HG02884 (cell line): ENCODE data around the gene GNGT1.

Experiments
- ATAC-seq: cut with Tn5 transposase; IDR thresholded peaks from one replicate; pipeline ENCODE4 v1.9.1; 2021; ENCODE audit warnings: mild to moderate bottlenecking, moderate library complexity; ENCODE audit not compliant: unreplicated experiment

GNGT1 gene

DNA sequence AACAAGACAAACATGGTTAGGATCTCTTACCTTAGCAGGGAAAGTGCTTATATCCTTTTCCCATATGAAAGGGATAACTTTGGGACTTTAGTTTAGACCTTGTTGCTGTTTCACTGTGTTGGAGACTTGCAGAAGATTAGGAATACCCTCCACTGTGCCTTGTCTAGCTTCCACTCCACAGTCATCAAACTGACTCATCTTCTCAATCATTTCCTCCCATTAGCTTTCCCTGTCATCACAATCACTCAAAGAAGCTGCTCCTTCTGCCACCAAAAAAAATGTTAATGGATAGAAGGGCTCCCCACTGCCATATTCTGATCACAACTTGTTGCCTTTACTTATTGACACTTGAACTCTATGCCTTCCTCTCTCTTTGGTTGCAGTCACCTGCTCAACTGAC is 31.9 kb downstream of the GNGT1 start:
- no peak for ATAC-seq

DNA sequence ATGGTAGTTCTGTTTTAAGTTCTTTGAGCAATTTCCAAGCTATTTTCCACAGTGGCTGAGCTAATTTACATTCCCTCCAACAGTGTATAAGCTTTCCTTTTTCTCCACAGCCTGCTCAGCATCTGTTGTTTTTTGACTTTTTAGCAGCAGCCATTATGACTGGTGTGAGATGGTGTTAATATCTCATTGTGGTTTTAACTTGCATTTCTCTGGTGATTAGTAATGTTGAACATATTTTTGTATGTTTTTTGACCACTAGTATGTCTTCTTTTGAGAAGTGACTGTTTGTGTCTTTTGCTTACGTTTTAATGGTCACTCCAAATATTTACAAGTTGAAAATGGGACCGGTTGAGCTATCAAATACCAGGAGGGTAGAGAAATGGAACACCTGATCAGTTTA is 35.6 kb downstream of the GNGT1 start:
- no peak for ATAC-seq

DNA sequence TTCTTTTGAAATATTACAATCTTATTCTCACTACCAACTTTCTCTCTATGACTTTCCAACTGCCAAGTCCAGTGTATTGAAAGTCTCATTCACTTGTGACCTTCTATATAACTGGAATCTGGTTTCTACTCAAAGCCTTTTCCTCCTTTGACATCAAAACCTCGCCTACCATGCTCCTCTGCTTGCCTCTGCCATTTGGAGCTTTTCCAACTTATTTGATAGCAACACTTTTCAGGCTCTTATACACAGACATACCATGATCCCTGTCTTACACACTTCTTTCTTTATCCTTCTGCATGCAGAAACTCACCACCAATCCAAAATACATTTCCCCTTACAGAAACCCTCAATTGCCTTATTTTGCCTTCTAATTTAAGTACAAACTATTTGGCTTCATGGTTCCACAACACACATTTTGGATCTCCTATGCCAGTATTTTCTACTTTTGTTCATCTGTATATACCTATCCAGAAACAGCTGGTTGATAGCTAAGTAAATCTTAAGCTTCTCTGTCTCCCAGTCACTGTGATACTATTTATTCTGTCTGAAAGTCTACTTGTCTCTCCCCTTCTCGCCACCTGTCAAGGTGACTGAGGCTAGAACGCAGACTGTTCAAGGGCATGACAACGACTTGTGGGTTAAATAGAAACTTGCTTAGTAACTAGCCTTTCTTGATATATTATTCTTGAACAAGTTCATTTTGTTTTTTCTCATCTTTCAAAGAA is 37.6 kb downstream of the GNGT1 start:
- ATAC-seq: no peak

DNA sequence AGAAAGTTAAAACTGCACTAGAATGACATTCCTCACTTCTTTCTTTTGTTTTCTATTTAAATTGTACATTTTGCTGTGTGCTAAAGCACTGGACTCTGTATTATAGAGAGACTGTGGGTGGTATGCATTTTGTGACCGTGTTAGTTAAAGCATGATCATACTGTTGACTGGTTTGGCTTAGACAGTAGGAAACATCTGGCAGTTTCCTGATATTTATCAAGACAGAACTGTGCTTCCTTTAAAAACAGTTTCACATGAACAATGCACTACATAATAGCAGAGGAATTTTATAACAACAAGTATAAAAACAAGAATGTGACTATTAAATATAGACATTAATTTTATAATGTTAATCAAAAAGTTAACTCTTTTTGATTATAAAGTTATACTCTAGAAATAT is 38.3 kb downstream of the GNGT1 start:
- ATAC-seq: no peak

DNA sequence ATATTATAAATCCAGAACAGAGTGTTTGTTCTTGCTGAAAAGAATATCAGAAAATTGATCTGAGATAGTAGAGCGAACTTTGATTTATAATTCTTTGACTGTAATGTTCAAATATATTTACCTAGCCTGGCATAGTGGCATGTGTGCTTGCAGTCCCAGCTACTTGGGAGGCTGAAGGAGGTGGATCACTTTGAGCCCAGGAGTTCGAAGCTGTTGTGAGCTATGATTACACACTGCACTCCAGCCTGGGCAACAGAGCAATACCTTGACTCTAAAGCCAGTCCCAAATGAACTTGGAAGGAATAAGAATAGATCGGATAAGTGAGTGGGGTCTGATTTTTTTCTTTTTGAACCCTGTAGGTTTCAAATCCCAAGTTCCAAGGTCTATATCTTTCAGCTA is 38.7 kb downstream of the GNGT1 start:
- no peak for ATAC-seq

DNA sequence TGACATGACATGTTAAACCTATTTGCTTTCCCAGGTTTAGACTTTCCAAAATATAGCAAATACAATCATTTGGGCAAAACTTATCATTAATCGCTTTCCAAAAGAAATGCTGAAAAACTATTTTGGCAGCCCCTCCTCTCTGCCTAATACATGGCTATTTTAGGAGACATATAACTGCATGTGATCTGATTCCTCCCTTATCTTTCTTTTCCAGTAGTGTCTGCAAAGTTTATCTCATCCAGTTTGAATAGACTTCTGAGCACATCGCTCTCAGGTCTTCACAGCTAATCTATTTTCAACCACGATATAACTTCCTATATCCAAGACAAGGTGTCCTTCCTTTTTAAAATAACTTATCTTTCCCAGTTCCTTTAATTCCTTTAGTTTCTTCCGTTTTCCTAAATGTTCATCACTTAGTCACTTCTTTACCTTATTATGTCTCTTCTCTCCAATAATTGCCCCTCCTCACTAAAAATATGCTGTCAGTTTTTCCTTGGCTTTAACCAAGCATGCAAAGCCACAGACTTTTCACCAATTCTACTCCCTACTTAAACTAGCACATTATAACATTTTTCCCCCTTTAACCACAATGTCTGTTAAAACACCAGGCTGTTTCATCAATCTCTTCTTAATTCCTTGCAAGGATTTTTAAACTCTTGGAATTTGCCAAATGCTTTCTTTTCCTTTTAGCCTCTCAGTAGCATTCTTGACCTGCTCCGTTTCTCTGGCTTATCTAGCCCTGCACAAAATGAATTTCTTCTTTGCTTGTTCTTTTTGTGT is 39.6 kb downstream of the GNGT1 start:
- ATAC-seq: no peak

DNA sequence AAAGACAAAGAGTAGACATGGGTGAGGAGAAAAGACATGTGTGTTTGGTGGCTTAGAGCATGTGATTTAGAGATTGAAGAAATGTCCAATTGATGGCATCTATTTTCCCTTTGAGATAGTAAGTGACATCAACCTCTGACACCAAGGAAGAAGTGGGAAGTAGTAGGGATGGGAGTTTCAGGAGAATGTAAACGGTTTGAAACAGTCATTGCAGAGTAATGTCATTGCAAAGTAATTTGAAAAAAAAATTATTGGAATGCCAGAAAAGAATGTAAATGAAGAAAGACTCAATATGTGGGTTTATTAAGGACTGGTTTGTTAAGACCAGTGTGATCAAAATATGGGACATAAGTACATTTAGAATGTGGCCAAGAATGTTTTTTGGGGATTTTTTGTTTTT is 41.7 kb downstream of the GNGT1 start:
- no peak for ATAC-seq

DNA sequence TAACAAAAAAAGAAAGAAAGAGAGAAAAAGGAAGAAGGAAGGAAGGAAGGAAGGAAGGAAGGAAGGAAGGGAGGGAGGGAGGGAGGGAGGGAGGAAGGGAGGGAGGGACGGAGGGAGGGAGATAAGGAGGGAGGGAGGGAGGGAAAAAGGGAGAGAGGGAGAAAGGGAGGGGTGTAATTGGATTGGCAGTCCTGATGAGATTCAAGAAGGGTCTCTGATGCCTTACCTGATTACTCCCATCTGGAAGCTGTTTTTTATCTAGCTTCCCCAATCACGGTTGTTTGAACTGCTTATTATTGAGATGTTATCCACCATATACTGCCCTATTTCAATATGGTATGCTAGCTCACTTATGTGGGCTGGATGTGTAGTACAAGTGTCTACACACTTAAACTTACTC is 42.5 kb downstream of the GNGT1 start:
- ATAC-seq: no peak

DNA sequence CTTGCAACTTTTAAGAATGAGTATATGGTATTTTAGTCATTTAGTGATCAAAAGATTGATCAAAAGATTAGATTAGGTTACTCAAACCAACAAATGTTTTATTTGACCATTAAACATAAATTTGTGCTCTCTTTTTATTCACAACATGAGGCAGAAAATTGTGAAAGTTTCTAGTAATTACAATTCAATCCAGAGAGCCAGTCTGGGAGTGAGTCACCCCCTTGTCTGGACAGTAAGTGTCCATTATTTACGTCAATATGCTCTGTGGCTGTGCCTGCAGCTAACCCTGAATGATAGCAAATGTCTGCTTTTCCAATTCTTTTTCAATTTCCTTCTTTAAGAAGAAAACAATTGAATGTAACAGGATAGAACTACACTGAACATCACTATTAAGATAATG is 43.1 kb downstream of the GNGT1 start:
- ATAC-seq: no peak

DNA sequence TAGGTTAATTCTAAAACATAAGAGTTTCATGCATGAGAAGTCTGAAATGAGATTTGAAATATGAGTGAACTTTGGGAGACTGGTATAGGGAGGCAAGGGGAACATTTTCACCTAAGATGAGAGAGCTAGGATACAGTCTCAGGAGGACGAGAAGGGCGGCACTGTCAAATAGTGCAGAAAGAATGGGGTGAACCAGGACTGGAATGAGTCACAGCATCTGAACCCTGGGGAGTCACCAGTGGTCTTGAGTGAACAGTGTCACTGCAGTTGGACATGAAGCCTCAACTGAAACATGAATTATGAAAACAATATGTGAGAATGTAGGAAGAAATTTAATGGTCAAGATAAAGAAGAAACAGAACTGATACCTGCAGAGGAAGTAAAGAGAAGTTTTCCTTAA is 48.9 kb downstream of the GNGT1 start:
- ATAC-seq: peak; percentile 84

DNA sequence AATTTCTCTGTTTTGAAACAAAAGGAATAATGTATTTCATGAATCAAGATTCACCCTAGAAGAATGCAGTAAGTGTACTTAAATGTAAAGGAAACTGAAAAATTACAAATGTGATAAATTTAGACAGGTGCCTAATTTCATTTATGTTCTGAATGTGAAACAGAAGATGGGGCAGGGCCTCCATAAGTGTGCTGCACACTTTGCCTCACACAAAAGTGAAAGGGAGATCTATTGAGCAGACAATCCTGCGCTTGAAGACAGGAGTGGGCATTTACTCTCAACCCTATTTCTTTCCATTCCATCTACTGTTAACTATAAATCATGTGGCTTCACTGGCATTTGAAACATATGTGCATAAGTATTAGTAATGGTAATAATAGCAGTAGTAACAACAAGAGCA is 51.4 kb downstream of the GNGT1 start:
- ATAC-seq: no peak

DNA sequence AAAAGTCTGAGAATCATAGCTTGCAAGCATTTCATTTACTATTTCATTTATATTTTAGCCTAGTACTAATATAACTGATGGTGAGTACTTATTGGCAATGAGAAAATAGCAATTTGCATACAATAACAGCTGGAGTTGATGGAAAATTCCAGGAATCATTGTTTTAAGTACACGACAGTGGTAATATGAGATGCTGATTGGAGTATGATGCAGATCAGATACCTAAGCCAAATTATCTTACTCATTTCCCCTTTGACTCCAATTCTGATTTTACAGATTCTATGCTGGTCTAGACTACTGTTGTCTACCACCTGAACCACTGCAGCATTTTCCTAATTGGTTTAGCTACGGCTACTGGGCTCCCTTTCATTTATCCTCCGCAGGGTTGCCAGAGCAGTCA is 51.8 kb downstream of the GNGT1 start:
- no peak for ATAC-seq

DNA sequence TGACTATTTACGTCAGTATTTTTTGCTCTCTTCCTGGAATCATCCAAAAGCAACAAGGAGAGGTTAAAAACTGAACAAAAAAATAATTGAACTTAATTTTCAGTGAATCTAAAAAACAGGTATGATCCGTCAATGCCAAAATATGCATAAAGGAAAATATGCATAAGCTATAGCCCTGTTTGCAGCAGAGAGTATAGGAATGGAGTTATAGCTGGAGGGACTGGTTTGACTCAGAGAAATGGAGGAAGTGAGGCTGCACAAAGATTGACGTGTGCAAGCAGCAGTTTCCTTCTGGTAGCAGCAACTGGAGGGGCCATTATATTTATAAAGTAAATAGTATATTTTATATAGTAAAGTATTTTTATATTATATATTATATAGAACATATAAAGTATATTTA is 52.3 kb downstream of the GNGT1 start:
- ATAC-seq: peak; percentile 43
